GM18873 (cell line): ENCODE data around the gene MED12L.
"Not testable (repeated sequence)": the region's sequence is repeated elsewhere in the genome, so short reads cannot be mapped to it uniquely, and the experiment has no call there.

Source experiments
- ATAC-seq: cut with Tn5 transposase; IDR thresholded peaks from one replicate; pipeline ENCODE4 v1.9.1; 2021; ENCODE audit warnings: mild to moderate bottlenecking, moderate library complexity, moderate number of reproducible peaks; ENCODE audit not compliant: unreplicated experiment, low FRiP score

The MED12L gene

GRCh38 chr3:151169948-151170679 lies 84.7 kb downstream of the MED12L start:
- not testable (repeated sequence) for ATAC-seq

GRCh38 chr3:151171145-151171757 lies 85.8 kb downstream of the MED12L start:
- ATAC-seq, result peak; percentile 75

- ATAC-seq, result no peak
Observed at GRCh38 chr3:151174351-151174750, 88.9 kb downstream of the MED12L start.

GRCh38 chr3:151175952-151176351 lies 90.5 kb downstream of the MED12L start:
- no peak for ATAC-seq

GRCh38 chr3:151178208-151178845 lies 92.9 kb downstream of the MED12L start:
- ATAC-seq, result no peak

- no peak for ATAC-seq
Observed at GRCh38 chr3:151182349-151183079, 97.0 kb downstream of the MED12L start.

GRCh38 chr3:151183265-151183671 lies 97.8 kb downstream of the MED12L start:
- no peak for ATAC-seq

GRCh38 chr3:151191095-151191494 lies 105.6 kb downstream of the MED12L start:
- ATAC-seq, result no peak

- ATAC-seq, result no peak
Observed at GRCh38 chr3:151192545-151192944, 107.1 kb downstream of the MED12L start.

- no peak for ATAC-seq
Observed at GRCh38 chr3:151195826-151196225, 110.4 kb downstream of the MED12L start.

- ATAC-seq, result no peak
Observed at GRCh38 chr3:151196434-151196833, 111.0 kb downstream of the MED12L start.

- no peak for ATAC-seq
Observed at GRCh38 chr3:151197228-151197627, 111.8 kb downstream of the MED12L start.

GRCh38 chr3:151197981-151198767 lies 112.7 kb downstream of the MED12L start:
- ATAC-seq, result no peak

- ATAC-seq, result no peak
Observed at GRCh38 chr3:151198849-151199248, 113.4 kb downstream of the MED12L start.

GRCh38 chr3:151199554-151200438 lies 114.3 kb downstream of the MED12L start:
- ATAC-seq, result no peak

- ATAC-seq, result no peak
Observed at GRCh38 chr3:151200586-151200985, 115.1 kb downstream of the MED12L start.

- no peak for ATAC-seq
Observed at GRCh38 chr3:151201051-151201730, 115.7 kb downstream of the MED12L start.

GRCh38 chr3:151203051-151203420 lies 117.6 kb downstream of the MED12L start, which contains the start of gene GPR171:
Gene GPR171 (minus strand): TSS chr3:151203216. CDS start chr3:151199386, 3,830 bp downstream.
- peak; percentile 86 for ATAC-seq
